ENCODE results near the gene HOXA9. TPM values are rescaled to one million over a fixed set of nuclear protein-coding genes. Genes with fewer than 3 reads are reported as not detected.
A peak's percentile ranks its signal among the peaks of the same experiment; 100 is the strongest.

The HOXA9 gene
- total RNA-seq, 2 donors from 2014 or later, result not detected

- ATAC-seq (no peak), DNase-seq (ENCODE audit: low spot score in 2 of 2) (no peak)
- Mint-ChIP-seq H3K27ac (no peak overlapping the region), H3K9me3 (no peaks in the 10 kb centered on the region), H3K36me3 (peaks cover 0 to 14% of the 10 kb centered on the region in 2 donors)
Observed at GRCh38 chr7:27203365-27203953, 38.1 kb upstream of the HOXA9 start.

GRCh38 chr7:27202862-27203134 is 37.5 kb upstream of the HOXA9 start:
- Mint-ChIP-seq H3K27ac (no peak overlapping the region), H3K36me3 (peaks cover 0 to 20% of the 10 kb centered on the region in 2 donors), H3K9me3 (no peaks in the 10 kb centered on the region)
- DNase-seq (ENCODE audit: low spot score in 2 of 2) (no peak), ATAC-seq (no peak)

GRCh38 chr7:27202018-27202861 is 36.9 kb upstream of the HOXA9 start:
- Mint-ChIP-seq H3K27ac (no peak overlapping the region), H3K36me3 (peaks cover 0 to 20% of the 10 kb centered on the region in 2 donors), H3K9me3 (no peaks in the 10 kb centered on the region)
- ATAC-seq (no peak), DNase-seq (ENCODE audit: low spot score in 2 of 2) (peak in 1 of 2 donors; percentile 39)

GRCh38 chr7:27201580-27202017 is 36.3 kb upstream of the HOXA9 start:
- DNase-seq (ENCODE audit: low spot score in 2 of 2) (peak in 1 of 2 donors; percentile 14), ATAC-seq (no peak)
- Mint-ChIP-seq H3K9me3 (no peaks in the 10 kb centered on the region), H3K27ac (no peak overlapping the region), H3K36me3 (peaks cover 0 to 20% of the 10 kb centered on the region in 2 donors)

- Mint-ChIP-seq H3K36me3 (peaks cover 0 to 20% of the 10 kb centered on the region in 2 donors), H3K9me3 (no peaks in the 10 kb centered on the region), H3K27ac (no peak overlapping the region)
- DNase-seq (ENCODE audit: low spot score in 2 of 2) (peak in 1 of 2 donors; percentile 44), ATAC-seq (no peak)
Observed at GRCh38 chr7:27200761-27201579, 35.6 kb upstream of the HOXA9 start.

GRCh38 chr7:27199849-27200760 is 34.8 kb upstream of the HOXA9 start, which contains the start of gene HOXA13:
TSS of gene HOXA13 (minus strand) at chr7:27200091. CDS start at chr7:27200077, 14 bp downstream.
- peak within 1 kb of the TSS in 1 of 2 donors; percentile 93 for H3K27ac Mint-ChIP-seq
- peaks cover 0 to 20% of the 10 kb centered on the region in 2 donors for H3K36me3 Mint-ChIP-seq
- ATAC-seq (peak; percentile 29 to 75), DNase-seq (ENCODE audit: low spot score in 2 of 2) (peak in 1 of 2 donors; percentile 44)
- no peaks in the 10 kb centered on the region for H3K9me3 Mint-ChIP-seq

- peak in 1 of 2 donors; percentile 44 for DNase-seq (ENCODE audit: low spot score in 2 of 2)
- Mint-ChIP-seq H3K36me3 (peaks cover 0 to 19% of the 10 kb centered on the region in 2 donors), H3K27ac (peak overlapping the region in 1 of 2 donors; percentile 93), H3K9me3 (no peaks in the 10 kb centered on the region)
- ATAC-seq, result no peak
Observed at GRCh38 chr7:27198871-27199801, 33.8 kb upstream of the HOXA9 start.

- Mint-ChIP-seq H3K36me3 (peaks cover 0 to 14% of the 10 kb centered on the region in 2 donors), H3K27ac (peak overlapping the region in 1 of 2 donors; percentile 51), H3K9me3 (no peaks in the 10 kb centered on the region)
- DNase-seq (ENCODE audit: low spot score in 2 of 2), result peak in 1 of 2 donors; percentile 48
- no peak for ATAC-seq
Observed at GRCh38 chr7:27198138-27198841, 33.0 kb upstream of the HOXA9 start.

- no peak for ATAC-seq
- Mint-ChIP-seq H3K27ac (no peak overlapping the region), H3K36me3 (peaks cover 0 to 14% of the 10 kb centered on the region in 2 donors), H3K9me3 (no peaks in the 10 kb centered on the region)
- no peak for DNase-seq (ENCODE audit: low spot score in 2 of 2)
Observed at GRCh38 chr7:27197137-27198042, 32.1 kb upstream of the HOXA9 start.

GRCh38 chr7:27196287-27196767 is 31.0 kb upstream of the HOXA9 start:
- peak; percentile 53 to 84 for DNase-seq (ENCODE audit: low spot score in 2 of 2)
- peak in 1 of 2 donors; percentile 49 for ATAC-seq
- H3K9me3 Mint-ChIP-seq, result no peaks in the 10 kb centered on the region
- no peak overlapping the region for H3K27ac Mint-ChIP-seq
- peaks cover 0 to 14% of the 10 kb centered on the region in 2 donors for H3K36me3 Mint-ChIP-seq

GRCh38 chr7:27194686-27195379 is 29.5 kb upstream of the HOXA9 start:
- no peak overlapping the region for H3K27ac Mint-ChIP-seq
- peaks cover 0 to 13% of the 10 kb centered on the region in 2 donors for H3K36me3 Mint-ChIP-seq
- no peak for ATAC-seq
- no peak for DNase-seq (ENCODE audit: low spot score in 2 of 2)
- no peaks in the 10 kb centered on the region for H3K9me3 Mint-ChIP-seq

- Mint-ChIP-seq H3K27ac (no peak overlapping the region), H3K36me3 (peaks cover 0 to 13% of the 10 kb centered on the region in 2 donors), H3K9me3 (no peaks in the 10 kb centered on the region)
- DNase-seq (ENCODE audit: low spot score in 2 of 2) (no peak), ATAC-seq (no peak)
Observed at GRCh38 chr7:27194002-27194352, 28.6 kb upstream of the HOXA9 start.

GRCh38 chr7:27193335-27194001 is 28.1 kb upstream of the HOXA9 start:
- Mint-ChIP-seq H3K9me3 (no peaks in the 10 kb centered on the region), H3K36me3 (peaks cover 0 to 14% of the 10 kb centered on the region in 2 donors), H3K27ac (no peak overlapping the region)
- ATAC-seq (no peak), DNase-seq (ENCODE audit: low spot score in 2 of 2) (peak in 1 of 2 donors; percentile 39)
